ENCODE results near the gene AQP1. TPM values are rescaled to one million over a fixed set of nuclear protein-coding genes. Genes with fewer than 3 reads are reported as not detected.

Gene AQP1
- polyA plus RNA-seq, 2 of the 4 experiments (the other 2 are of a cell fraction), result 0.49 to 0.58 TPM

GRCh38 chr7:30924624-30925023 lies 13.0 kb downstream of the AQP1 start:
- ATAC-seq (no peak), DNase-seq (ENCODE audit: low read depth in 1 of 2, low spot score in 1 of 2) (no peak), FAIRE-seq (no peak)
- ChIA-PET CTCF (interaction anchor here (1.0 to 2.0 kb wide), 3 partner anchors 11 to 59 kb away, joined by 3 to 6 read pairs (median 5); no protein-coding TSS in a partner anchor), POLR2A (interaction anchor here (0.6 kb wide), 1 partner anchor 22 kb away, joined by 10 read pairs; no protein-coding TSS in a partner anchor)
- H3K4me3 ChIP-seq, result no peak overlapping the region
- peaks cover 12% of the 10 kb centered on the region; the same call in 2 of the 3 replicates for H3K4me1 ChIP-seq
- H3K4me2 ChIP-seq, result no peak overlapping the region
- H3K9me3 ChIP-seq, result peaks cover 5% of the 10 kb centered on the region; the same call in 1 of the 3 replicates
- H3K27ac ChIP-seq, result no peak overlapping the region
- TF ChIP-seq HOXA7 (CRISPR knock-in tag; IDR thresholded peaks at IDR 0.05) (no peak), EHMT2 (IDR thresholded peaks at IDR 0.05; ENCODE audit: low read depth) (no peak), POLR2AphosphoS2 (conservative IDR thresholded peaks at IDR 0.05; ENCODE audit: low read length) (no peak), NPAS2 (CRISPR knock-in tag; IDR thresholded peaks at IDR 0.05; ENCODE audit: borderline replicate concordance) (no peak), PHF8 (IDR thresholded peaks at IDR 0.05; ENCODE audit: borderline replicate concordance, low read depth) (no peak), CBX2 (IDR thresholded peaks at IDR 0.05; ENCODE audit: borderline replicate concordance, low read depth) (no peak), CHD2 (IDR thresholded peaks at IDR 0.05; ENCODE audit: low read length, partially characterized antibody) (no peak), CHD4 (IDR thresholded peaks at IDR 0.05; ENCODE audit: borderline replicate concordance) (no peak), TP53 (CRISPR knock-in tag; IDR thresholded peaks at IDR 0.05) (no peak), MYC (IDR thresholded peaks at IDR 0.05; ENCODE audit: borderline replicate concordance, low read length) (no peak), MAZ (IDR thresholded peaks at IDR 0.05; ENCODE audit: borderline replicate concordance, low read depth, low read length) (no peak), REST (IDR thresholded peaks at IDR 0.05) (no peak), SREBF2 (IDR thresholded peaks at IDR 0.05) (no peak)

- no peak for TF ChIP-seq NR3C1 (IDR thresholded peaks at IDR 0.05)
- no peak for TF ChIP-seq TP53 (CRISPR knock-in tag; IDR thresholded peaks at IDR 0.05)
- TF ChIP-seq MAFK (IDR thresholded peaks at IDR 0.05; ENCODE audit: partially characterized antibody), result no peak
- TF ChIP-seq HDAC2 (IDR thresholded peaks at IDR 0.05), result no peak
- TF ChIP-seq, protein P1, sequence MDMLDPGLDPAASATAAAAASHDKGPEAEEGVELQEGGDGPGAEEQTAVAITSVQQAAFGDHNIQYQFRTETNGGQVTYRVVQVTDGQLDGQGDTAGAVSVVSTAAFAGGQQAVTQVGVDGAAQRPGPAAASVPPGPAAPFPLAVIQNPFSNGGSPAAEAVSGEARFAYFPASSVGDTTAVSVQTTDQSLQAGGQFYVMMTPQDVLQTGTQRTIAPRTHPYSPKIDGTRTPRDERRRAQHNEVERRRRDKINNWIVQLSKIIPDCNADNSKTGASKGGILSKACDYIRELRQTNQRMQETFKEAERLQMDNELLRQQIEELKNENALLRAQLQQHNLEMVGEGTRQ (IDR thresholded peaks at IDR 0.05), result no peak
- no peak for TF ChIP-seq MYC (IDR thresholded peaks at IDR 0.05; ENCODE audit: borderline replicate concordance, low read length)
- TF ChIP-seq FOXS1 (CRISPR knock-in tag; IDR thresholded peaks at IDR 0.05), result no peak
- Histone ChIP-seq H3K4me2 (no peak overlapping the region), H3K4me3 (no peak overlapping the region), H3K27ac (no peak overlapping the region), H3K9me3 (peaks cover 5% of the 10 kb centered on the region; the same call in 1 of the 3 replicates), H3K4me1 (peaks cover 12% of the 10 kb centered on the region; the same call in 2 of the 3 replicates)
- CTCF ChIA-PET, result interaction anchor here (1.0 to 2.0 kb wide), 3 partner anchors 10 to 58 kb away, joined by 3 to 6 read pairs (median 5); no protein-coding TSS in a partner anchor
- no peak for DNase-seq (ENCODE audit: low read depth in 1 of 2, low spot score in 1 of 2)
- WGBS (ENCODE audit: missing lambda C conversion rate), result 30% methylated on average over 2 of the region's 2 CpGs
- POLR2A ChIA-PET, result interaction anchor here (0.6 kb wide), 1 partner anchor 23 kb away, joined by 10 read pairs; no protein-coding TSS in a partner anchor
- FAIRE-seq, result no peak
- no peak for ATAC-seq
Measured at GRCh38 chr7:30925117-30925516, 13.5 kb downstream of the AQP1 start.

GRCh38 chr7:30925913-30926312 lies 14.3 kb downstream of the AQP1 start:
- Histone ChIP-seq H3K4me1 (peaks cover 7% of the 10 kb centered on the region; the same call in 2 of the 3 replicates), H3K4me2 (no peak overlapping the region), H3K9me3 (peaks cover 5% of the 10 kb centered on the region; the same call in 1 of the 3 replicates), H3K4me3 (no peak overlapping the region), H3K27ac (no peak overlapping the region)
- no peak for TF ChIP-seq E2F6 (IDR thresholded peaks at IDR 0.05; ENCODE audit: borderline replicate concordance, low read depth)
- ATAC-seq (no peak), DNase-seq (ENCODE audit: low read depth in 1 of 2, low spot score in 1 of 2) (no peak), FAIRE-seq (no peak)
- 64% methylated on average over 4 of the region's 5 CpGs for WGBS (ENCODE audit: missing lambda C conversion rate)
- ChIA-PET CTCF (interaction anchor here (5.4 kb wide), 1 partner anchor 13 kb away, joined by 37 read pairs; no protein-coding TSS in a partner anchor), POLR2A (no interaction called here)

All from A549 (cell line).